IPS-18a (cell line): ENCODE results near the gene NPDC1.
"Not testable (repeated sequence)": the region's sequence is repeated elsewhere in the genome, so short reads cannot be mapped to it uniquely, and the experiment has no call there.

ENCODE experiments used
- H3K27ac ChIP-seq: one replicate; pipeline ENCODE4 v1.5.1; 2013; ENCODE audit warnings: low read length
- H3K27me3 ChIP-seq: one replicate; pipeline ENCODE4 v1.6.1; 2013; ENCODE audit warnings: mild to moderate bottlenecking, low read length; ENCODE audit not compliant: control insufficient read depth, insufficient read depth
- H3K36me3 ChIP-seq: one replicate; pipeline ENCODE4 v1.6.1; 2013; ENCODE audit warnings: low read depth, low read length; ENCODE audit not compliant: control insufficient read depth
- H3K4me1 ChIP-seq: one replicate; pipeline ENCODE4 v1.6.1; 2013; ENCODE audit warnings: low read depth, low read length; ENCODE audit not compliant: control insufficient read depth
- H3K4me3 ChIP-seq: one replicate; pipeline ENCODE4 v1.5.1; 2013; ENCODE audit warnings: low read length
- H3K9ac ChIP-seq: one replicate; pipeline ENCODE4 v1.6.1; 2013; ENCODE audit warnings: mild to moderate bottlenecking, low read length, moderate library complexity
- H3K9me3 ChIP-seq: one replicate; pipeline ENCODE4 v1.6.1; 2013; ENCODE audit warnings: low read depth, low read length; ENCODE audit not compliant: control insufficient read depth

The NPDC1 gene

DNA sequence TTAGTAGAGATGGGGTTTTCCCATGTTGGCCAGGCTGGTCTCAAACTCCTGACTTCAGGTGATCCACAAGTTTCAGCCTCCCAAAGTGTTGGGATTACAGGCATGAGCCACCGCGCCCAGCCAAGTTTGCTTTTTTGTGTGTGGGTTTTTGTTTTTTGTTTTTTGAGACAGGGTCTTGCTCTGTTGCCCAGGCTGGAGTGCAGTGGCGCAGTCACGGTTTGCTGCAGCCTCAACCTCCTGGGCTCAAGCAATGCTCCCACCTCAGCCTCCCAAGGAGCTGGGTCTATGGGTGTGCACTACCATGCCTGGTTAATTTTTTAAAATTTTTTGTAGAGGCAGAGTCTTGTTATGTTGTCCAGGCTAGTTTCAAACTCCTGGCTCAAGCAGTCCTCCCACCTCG is 12.5 kb downstream of the NPDC1 start:
- H3K27ac ChIP-seq, H3K9ac ChIP-seq, H3K36me3 ChIP-seq, H3K4me1 ChIP-seq, H3K27me3 ChIP-seq, H3K9me3 ChIP-seq, H3K4me3 ChIP-seq: not testable (repeated sequence)

DNA sequence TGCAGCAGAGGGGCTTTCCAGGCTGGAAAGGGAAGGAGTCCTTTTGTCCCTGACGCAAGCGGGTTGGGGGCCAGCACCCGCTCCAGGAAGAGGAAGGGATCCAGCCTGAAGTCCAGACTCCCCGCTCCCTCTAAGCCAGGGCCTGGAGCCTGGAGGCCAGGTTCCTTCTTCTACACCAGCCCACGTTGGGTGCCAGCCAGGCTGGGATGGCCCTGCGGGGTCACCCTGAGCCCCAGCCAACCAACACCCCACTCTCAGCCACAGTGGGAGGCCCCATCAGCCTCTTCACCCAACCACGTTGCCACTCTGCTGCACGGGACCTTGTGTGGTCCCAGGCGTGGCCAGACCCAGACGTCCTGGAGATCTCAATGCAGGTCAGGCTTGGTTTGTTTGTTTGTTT is 13.1 kb downstream of the NPDC1 start:
- Histone ChIP-seq H3K27me3 (peaks cover 10% of the 10 kb centered on the region), H3K9me3 (no peaks in the 10 kb centered on the region), H3K27ac (no peak overlapping the region), H3K9ac (no peak overlapping the region), H3K4me3 (no peak overlapping the region), H3K36me3 (no peaks in the 10 kb centered on the region), H3K4me1 (no peaks in the 10 kb centered on the region)

DNA sequence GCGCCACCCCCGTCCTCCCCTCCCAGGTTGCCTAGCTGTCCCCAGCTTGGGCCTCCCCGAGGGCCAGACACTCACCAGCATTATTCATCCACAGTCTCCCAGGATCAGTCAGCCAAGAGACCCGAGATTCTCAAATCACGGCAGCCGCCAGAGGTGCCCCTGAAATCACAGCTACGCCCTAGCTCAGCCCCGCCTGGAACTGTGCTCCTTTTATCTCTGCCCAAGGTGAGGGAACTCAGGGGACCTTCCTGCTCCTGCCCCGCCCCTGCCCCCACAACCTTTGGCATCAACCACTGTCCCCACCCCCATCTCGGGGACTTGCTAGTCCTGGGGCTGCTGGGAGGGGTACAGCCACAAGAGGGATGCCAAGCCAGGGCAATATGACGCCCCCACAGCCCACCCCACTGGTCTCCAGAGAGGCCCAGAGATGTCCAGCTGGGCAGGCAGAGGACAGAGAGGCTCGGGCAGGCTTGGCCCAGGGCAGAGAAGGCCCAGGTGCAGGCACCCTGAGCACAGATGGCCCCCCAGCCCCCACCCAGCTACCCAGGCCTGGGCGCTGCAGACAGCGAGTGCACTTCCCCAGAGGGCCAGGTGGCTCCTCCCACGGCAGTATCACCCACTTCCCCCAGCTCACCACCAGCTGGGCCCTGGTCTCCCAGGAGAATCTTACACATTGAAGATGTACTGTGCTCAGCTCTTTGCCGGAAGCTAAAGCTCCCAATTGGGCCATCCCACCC is 13.9 kb downstream of the NPDC1 start, which contains the start of gene FUT7:
Gene FUT7 (minus strand): TSS at position 185 of the 737 bp plus-strand sequence. CDS start 97 bp downstream, at position 88.
- no peaks in the 10 kb centered on the region for H3K4me1 ChIP-seq
- H3K9ac ChIP-seq = no peak within 1 kb of the TSS
- no peaks in the 10 kb centered on the region for H3K9me3 ChIP-seq
- peaks cover 16% of the 10 kb centered on the region for H3K27me3 ChIP-seq
- H3K4me3 ChIP-seq = no peak within 1 kb of the TSS
- no peak within 1 kb of the TSS for H3K27ac ChIP-seq
- H3K36me3 ChIP-seq = no peaks in the 10 kb centered on the region

DNA sequence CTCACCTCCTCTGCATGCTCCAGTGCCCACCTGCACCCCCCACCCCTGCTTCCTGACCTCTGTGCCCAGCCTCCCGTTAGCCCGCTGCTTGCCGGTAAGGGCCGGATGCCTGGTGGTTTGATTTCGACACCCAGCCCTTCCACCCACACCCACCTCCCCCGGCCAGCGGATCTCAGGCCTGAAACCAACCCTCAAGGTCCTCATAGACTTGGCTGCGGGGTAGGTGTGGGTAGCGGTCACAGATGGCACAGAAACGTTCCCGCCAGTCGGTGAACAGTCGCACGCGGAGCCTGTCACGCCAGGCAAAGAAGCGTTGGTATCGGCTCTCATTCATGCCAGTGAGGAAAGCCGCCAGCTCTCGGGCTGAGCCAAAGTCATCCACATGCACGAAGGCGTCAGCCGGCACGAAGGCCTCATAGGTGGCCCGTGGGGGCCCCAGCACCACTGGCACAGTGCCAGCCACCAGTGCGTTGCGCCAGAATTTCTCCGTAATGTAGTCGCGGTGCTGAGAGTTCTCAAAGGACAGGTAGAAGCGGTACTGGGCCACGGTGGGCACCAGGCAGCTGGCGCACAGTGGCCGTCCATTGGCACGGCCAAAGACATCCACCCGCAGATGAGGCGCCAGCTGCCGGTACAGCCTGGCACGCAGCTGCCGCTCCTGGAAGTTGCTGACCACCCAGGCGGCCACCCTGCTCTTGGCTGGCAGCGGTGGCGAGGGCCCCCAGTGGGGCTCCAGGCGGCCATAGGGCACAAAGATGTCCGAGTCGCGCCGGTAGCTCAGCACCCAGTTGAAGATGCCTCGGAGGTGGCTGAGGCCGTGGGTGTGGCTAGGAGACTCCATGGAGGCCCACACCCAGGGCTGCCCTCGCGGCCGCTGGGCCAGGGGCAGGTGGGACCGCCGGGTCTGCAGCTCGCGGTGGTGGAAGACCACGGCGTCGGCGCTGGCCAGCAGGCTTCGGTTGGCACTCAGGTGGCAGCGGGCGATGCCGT is 15.1 kb downstream of the NPDC1 start:
- peaks cover 27% of the 10 kb centered on the region for H3K27me3 ChIP-seq
- H3K36me3 ChIP-seq = no peaks in the 10 kb centered on the region
- no peak overlapping the region for H3K4me3 ChIP-seq
- no peak overlapping the region for H3K9ac ChIP-seq
- H3K9me3 ChIP-seq = no peaks in the 10 kb centered on the region
- H3K4me1 ChIP-seq = no peaks in the 10 kb centered on the region
- no peak overlapping the region for H3K27ac ChIP-seq

DNA sequence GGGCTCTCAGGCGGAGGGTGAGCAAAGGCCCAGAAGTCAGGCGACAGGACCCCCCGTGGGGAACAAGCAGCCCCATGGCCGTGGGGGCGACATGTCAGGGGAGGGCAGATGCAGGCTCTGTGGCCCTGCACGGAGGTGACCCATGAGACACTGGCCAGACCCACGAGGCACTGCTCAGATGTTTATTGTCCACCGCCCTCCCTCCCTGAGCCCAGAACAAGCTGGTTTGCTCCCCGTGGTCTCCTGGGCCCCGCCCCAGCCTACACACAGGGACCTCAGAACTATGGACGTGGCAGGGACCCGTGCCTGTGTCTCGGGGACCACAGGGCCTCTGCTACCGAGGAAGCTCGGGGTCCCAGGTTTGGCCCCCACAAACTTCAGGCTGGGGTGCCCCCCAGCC is 16.0 kb downstream of the NPDC1 start:
- Histone ChIP-seq H3K9me3 (no peaks in the 10 kb centered on the region), H3K9ac (no peak overlapping the region), H3K4me3 (no peak overlapping the region), H3K4me1 (no peaks in the 10 kb centered on the region), H3K27me3 (peaks cover 27% of the 10 kb centered on the region), H3K36me3 (no peaks in the 10 kb centered on the region), H3K27ac (no peak overlapping the region)

DNA sequence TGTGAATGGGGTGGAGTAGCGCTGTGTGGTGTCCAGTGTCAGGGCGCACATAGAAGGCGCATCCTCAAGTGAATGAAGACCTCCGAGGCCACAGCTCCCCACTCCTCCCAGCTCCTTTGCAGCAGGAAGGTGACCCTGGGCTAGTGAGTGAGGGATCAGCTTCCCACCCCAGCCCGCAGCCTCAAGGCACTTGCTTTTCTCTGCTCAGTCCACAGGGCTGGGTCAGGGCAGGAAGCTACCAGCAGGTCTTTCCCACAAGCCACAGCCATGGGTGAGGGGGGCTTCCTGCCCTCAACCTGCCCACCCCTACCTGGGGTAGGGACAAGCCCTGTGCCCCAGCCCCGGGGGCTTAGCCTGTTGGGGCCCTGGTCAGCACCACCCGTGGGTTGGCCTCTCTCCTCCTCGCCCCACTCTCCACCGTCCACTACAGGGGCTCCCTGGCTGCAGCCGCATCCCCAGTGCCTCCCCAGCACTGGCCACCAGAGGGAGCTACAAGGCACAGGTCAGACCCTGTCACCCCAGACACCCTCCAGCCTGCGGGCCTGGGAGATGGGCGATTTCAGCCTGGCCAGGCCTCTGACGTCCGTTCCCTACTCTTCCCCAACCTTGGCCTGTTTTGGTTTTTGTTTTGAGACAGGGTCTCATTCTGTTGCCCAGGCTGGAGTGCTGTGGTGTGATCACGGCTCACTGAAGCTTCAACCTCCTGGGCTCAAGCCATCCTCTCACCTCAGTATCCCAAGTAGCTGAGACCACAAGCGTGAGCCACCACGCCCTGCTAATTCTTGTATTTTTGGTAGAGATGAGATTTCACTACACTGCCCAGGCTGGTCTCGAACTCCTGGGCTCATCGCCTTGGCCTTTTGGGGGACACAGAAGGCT is 16.7 kb downstream of the NPDC1 start:
- H3K36me3 ChIP-seq = no peaks in the 10 kb centered on the region
- H3K4me3 ChIP-seq = peak overlapping the region; percentile 50
- H3K4me1 ChIP-seq = no peaks in the 10 kb centered on the region
- H3K9ac ChIP-seq = no peak overlapping the region
- no peaks in the 10 kb centered on the region for H3K9me3 ChIP-seq
- H3K27me3 ChIP-seq = peaks cover 27% of the 10 kb centered on the region
- no peak overlapping the region for H3K27ac ChIP-seq

DNA sequence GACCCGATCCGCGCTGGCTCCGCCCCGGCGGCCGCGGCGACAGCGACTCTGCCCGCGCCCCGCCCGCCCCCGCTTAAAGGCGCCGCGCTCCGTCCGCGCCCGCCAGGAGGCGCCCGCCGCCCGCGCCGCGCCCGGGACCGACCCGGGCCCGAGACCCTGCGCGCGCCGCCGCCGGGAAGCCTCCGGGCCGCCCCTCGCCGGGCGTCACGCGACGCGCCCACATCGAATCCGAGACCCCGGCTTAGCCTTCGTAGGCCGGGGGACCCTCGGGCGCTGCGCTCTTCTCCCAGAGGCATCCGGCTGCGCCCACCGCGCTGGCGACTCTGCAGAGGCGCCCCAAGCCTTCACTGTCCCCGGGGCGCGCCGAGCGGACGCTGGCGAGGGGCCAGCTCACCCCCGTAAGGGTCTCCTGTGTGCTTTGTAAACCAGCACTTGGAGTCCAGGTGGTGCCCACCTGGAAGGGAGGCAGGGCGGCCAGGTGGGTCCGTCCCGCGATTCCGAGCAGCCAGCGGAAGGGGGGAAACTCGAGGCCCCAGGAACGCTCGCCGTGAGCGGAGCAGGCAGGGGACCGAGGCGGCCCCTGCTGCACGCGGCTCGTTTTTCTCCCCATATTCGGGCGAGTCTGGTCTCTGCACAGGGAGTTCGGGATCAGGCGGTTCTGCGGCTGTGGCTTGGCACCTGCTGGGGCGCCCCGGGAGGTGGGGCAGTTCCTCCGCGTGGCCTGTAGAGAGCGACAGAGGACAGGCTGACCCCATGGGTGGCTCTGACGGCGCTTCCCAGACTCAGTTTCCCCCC is 17.5 kb downstream of the NPDC1 start:
- Histone ChIP-seq H3K27ac (no peak overlapping the region), H3K9me3 (no peaks in the 10 kb centered on the region), H3K4me3 (peak overlapping the region; percentile 50), H3K9ac (no peak overlapping the region), H3K4me1 (no peaks in the 10 kb centered on the region), H3K36me3 (no peaks in the 10 kb centered on the region), H3K27me3 (peaks cover 27% of the 10 kb centered on the region)

DNA sequence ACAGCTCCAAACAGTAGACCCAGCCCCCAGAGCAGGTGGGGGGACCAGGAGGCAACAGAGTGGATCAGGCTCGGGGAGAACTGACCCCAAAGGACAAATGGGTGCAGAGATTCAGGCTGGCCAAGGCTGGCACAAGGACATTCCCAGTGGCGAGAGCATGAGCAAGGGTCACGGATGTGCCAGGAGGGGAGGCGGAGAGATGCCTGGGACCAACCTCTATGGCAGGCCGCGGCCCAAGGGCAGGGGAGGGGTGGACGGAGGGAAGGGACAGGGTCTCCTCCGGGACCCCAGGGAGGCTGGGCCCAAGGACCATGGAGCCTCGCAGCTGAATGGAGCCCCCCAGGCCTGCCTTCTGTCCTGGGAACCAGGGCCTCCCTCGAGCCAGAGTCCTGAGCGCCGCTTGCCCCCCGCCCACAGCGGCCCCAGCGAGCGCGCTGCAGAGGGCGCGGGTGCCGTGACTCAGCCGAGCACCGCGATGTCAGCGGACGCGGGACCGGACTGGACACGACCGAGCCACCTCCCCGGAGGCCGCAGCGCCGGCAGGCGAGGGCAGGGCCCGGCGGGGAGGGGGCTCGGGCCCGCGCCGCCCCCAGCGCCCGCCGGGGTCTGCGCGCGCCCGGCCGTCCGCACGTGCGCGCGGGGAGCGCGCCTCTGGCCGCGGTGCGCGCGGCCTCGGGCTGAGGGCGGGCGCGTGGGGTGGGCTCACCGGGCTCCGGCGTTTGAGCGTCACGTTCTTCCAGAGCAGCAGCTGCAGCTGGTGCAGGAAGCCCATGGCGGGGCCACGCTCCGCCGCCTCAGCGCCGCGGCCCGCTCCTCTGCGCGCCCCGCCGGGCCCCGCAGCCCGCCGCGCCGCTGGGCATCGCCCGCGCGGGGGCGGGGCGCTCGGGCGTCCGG is 18.4 kb downstream of the NPDC1 start, which contains the start of gene ABCA2:
Gene ABCA2 (minus strand): TSS at position 869 of the 894 bp plus-strand sequence. CDS start 97 bp downstream, at position 772.
- H3K4me3 ChIP-seq = peak within 1 kb of the TSS; percentile 50
- no peak within 1 kb of the TSS for H3K9ac ChIP-seq
- H3K36me3 ChIP-seq = no peaks in the 10 kb centered on the region
- H3K4me1 ChIP-seq = no peaks in the 10 kb centered on the region
- H3K27ac ChIP-seq = no peak within 1 kb of the TSS
- no peaks in the 10 kb centered on the region for H3K9me3 ChIP-seq
- peaks cover 27% of the 10 kb centered on the region for H3K27me3 ChIP-seq

DNA sequence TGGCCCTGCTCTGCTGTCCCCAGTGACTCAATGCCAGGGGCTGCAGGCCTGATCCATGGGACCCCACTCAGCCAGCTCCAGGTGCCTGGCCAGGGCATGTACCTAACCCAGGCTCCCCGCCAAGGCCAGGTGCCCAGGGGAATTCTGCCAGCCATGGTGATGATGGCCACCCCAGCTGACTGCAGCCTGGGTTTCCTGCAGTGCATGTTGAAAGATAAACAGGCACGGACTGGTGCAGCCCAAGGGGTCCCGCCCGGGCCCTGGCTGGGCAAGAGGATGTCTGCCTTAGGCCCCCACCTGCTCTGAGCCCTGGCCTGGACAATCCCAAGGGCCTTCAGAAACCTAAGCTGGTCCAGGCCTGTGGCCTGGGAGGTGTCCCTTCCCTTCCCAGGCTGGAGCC is 19.1 kb downstream of the NPDC1 start:
- Histone ChIP-seq H3K9me3 (no peaks in the 10 kb centered on the region), H3K27me3 (peaks cover 27% of the 10 kb centered on the region), H3K36me3 (no peaks in the 10 kb centered on the region), H3K4me3 (no peak overlapping the region), H3K27ac (no peak overlapping the region), H3K9ac (no peak overlapping the region), H3K4me1 (no peaks in the 10 kb centered on the region)

DNA sequence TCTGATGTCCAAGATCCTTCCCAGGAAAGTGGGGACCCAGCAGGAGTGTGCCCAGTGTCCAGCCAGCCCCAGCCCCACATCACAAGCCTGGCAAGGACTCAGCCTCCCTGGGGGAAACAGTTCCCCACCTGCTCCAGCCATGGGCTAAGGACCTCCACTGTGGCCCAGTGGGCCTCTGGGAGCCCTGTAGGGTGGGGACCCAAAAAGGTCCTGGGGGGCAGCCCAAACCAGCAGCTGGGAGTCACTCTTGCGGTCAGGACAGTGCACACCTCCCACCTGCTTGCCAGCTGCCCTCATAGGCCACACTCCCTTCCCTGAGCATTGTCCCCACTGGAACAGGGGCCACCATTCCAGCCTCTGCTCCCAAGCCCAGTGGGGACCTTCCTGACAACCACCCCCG is 19.6 kb downstream of the NPDC1 start:
- no peak overlapping the region for H3K27ac ChIP-seq
- no peaks in the 10 kb centered on the region for H3K4me1 ChIP-seq
- H3K9ac ChIP-seq = no peak overlapping the region
- H3K4me3 ChIP-seq = no peak overlapping the region
- H3K9me3 ChIP-seq = no peaks in the 10 kb centered on the region
- H3K27me3 ChIP-seq = peaks cover 27% of the 10 kb centered on the region
- no peaks in the 10 kb centered on the region for H3K36me3 ChIP-seq
